Lower leg skin (tissue), 3 donors: ENCODE data around the gene PROSER2.

Source experiments
- POLR2A ChIP-seq, 2 donors: fragments of 450-650 bp; IDR thresholded peaks; one replicate each; pipeline ENCODE4 v1.6.1; 2016 to 2017; ENCODE audit warnings: antibody characterized with exemption in 2 of 2, mild to moderate bottlenecking in 1 of 2, moderate library complexity in 1 of 2
- TF ChIP-seq, protein P1 (sequence below), 3 donors: fragments of 450-650 bp; IDR thresholded peaks; one replicate each; pipeline ENCODE4 v1.5.1; 2016; ENCODE audit warnings: antibody characterized with exemption in 3 of 3, mild to moderate bottlenecking in 3 of 3, moderate library complexity in 2 of 3

DNA sequence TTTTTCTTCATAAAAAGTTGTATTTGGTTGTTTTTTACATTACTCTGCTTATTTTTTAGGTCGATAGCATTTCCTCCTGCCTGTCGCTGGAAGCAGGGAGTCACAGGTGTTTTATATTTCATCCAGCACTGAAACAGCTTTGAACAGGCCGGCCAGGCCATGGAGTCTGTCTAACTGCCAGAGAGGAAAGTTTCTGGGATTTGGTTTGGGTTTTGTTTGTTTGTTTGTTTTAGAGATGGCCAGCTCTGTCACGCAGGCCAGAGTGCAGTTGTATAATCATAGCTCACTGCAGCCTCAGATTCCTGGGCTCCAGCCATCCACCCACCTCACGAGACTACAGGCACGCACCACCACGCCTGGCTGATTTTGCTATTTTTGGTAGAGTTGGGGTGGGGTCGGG, 23.4 kb downstream of the PROSER2 start:
- no peak for TF ChIP-seq POLR2A (IDR thresholded peaks at IDR 0.05)
- TF ChIP-seq, protein P1, sequence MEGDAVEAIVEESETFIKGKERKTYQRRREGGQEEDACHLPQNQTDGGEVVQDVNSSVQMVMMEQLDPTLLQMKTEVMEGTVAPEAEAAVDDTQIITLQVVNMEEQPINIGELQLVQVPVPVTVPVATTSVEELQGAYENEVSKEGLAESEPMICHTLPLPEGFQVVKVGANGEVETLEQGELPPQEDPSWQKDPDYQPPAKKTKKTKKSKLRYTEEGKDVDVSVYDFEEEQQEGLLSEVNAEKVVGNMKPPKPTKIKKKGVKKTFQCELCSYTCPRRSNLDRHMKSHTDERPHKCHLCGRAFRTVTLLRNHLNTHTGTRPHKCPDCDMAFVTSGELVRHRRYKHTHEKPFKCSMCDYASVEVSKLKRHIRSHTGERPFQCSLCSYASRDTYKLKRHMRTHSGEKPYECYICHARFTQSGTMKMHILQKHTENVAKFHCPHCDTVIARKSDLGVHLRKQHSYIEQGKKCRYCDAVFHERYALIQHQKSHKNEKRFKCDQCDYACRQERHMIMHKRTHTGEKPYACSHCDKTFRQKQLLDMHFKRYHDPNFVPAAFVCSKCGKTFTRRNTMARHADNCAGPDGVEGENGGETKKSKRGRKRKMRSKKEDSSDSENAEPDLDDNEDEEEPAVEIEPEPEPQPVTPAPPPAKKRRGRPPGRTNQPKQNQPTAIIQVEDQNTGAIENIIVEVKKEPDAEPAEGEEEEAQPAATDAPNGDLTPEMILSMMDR (IDR thresholded peaks at IDR 0.05) = no peak
